Ovary (tissue), 9 donors: Measurements from ENCODE around the gene ANKRD61. TPM values are rescaled to one million over a fixed set of nuclear protein-coding genes. Genes with fewer than 3 reads are reported as not detected.

Experiments
- DNase-seq, 5 donors: peaks; one replicate each; pipeline ENCODE4 v3.0.0-alpha.2; 2019 to 2020
- H3K27ac ChIP-seq, 2 donors: fragments of 200-600 bp; one replicate each; pipeline versions ENCODE4 v1.5.1 to v1.8.0; 2019 to 2022
- H3K27me3 ChIP-seq: fragments of 200-600 bp; one replicate; pipeline ENCODE4 v1.8.0; 2022
- H3K36me3 ChIP-seq: fragments of 200-600 bp; sonication (generic); one replicate; pipeline ENCODE4 v1.5.1; 2019
- H3K4me1 ChIP-seq: one replicate; pipeline ENCODE4 v1.8.1; 2013; ENCODE audit warnings: mild to moderate bottlenecking, moderate library complexity; ENCODE audit not compliant: insufficient read depth
- H3K4me3 ChIP-seq: fragments of 200-600 bp; sonication (generic); one replicate; pipeline ENCODE4 v1.5.1; 2017
- H3K9me3 ChIP-seq, 2 donors: fragments of 200-600 bp in 1 of 2; sonication (generic) in 1 of 2; one replicate each; pipeline versions ENCODE4 v1.5.1 to v1.8.1; 2013 to 2019; ENCODE audit warnings: mild to moderate bottlenecking in 1 of 2, moderate library complexity in 1 of 2
- CTCF ChIP-seq, 3 donors: fragments of 450-650 bp in 2 of 3; fragments of 200-600 bp in 1 of 3; IDR thresholded peaks; one replicate each; pipeline versions ENCODE4 v1.5.1 to v1.8.0; 2016 to 2022; ENCODE audit warnings: antibody characterized with exemption in 3 of 3, mild to moderate bottlenecking in 1 of 3
- EP300 ChIP-seq: sonication (generic); formaldehyde crosslinking; IDR thresholded peaks from one replicate; pipeline ENCODE4 v1.6.1; 2017; ENCODE audit warnings: antibody characterized with exemption
- POLR2A ChIP-seq: fragments of 450-650 bp; IDR thresholded peaks from one replicate; pipeline ENCODE4 v1.6.1; 2017; ENCODE audit warnings: antibody characterized with exemption, mild to moderate bottlenecking, moderate library complexity
- WGBS, 3 donors: extraction: QIAGEN DNeasy Blood & Tissue Kit in 1 of 3; methylation state at CpG; one replicate each; pipeline versions ENCODE4 v1.1.5 to v1.1.7; 2013 to 2017; 5-methylcytosine and 5-hydroxymethylcytosine counted together
- intact Hi-C, 4 donors: fragments of 100-400 bp; cut with DNase I; formaldehyde crosslinking; loops; one replicate each; pipeline versions ENCODE4 v1.11.0 to v1.15.1; 2022 to 2023
- polyA plus RNA-seq, 2 donors: library from polyadenylated mRNA; stranded (reverse); fragments of 200-250 nt in 1 of 2; fragments of 350-450 nt in 1 of 2; fragmentation: Illumina TruSeq in 1 of 2; extraction: RNeasy Lipid Tissue Mini Kit (QIAGEN cat#74804) in 1 of 2; gene quantifications; one replicate each; pipeline ENCODE4 v1.2.3, GENCODE V29; 2013 to 2014
- total RNA-seq, 7 donors: library from RNA; depleted of rRNA in 2 of 7; stranded (reverse); fragments of >200 nt in 2 of 7; fragmentation: NEBNext Ultra II Directional in 3 of 7; extraction: Animal tissue kit (Norgen Biotek cat#: 25700) in 3 of 7; gene quantifications; one replicate each; pipeline versions ENCODE4 v1.1.0 to v1.2.4, GENCODE V29; 2016 to 2023
- donor health status: DM: no; HTN: no; CAD: no; lungs with moderate emphysema.
- donor health status: DM: no; HTN: no; CAD: no.
- donor health status: Bipolar disorder and iron deficiency.
- donor health status: DM: yes; HTN: yes; CAD: no.
- donor health status: DM: no; HTN: no; CAD: no.
- donor health status: DM: yes; HTN: yes; CAD: no.

The ANKRD61 gene
- total and polyA plus RNA-seq, 9 donors = 0.15 to 1.5 (median 0.57) TPM; not detected in 6

DNA sequence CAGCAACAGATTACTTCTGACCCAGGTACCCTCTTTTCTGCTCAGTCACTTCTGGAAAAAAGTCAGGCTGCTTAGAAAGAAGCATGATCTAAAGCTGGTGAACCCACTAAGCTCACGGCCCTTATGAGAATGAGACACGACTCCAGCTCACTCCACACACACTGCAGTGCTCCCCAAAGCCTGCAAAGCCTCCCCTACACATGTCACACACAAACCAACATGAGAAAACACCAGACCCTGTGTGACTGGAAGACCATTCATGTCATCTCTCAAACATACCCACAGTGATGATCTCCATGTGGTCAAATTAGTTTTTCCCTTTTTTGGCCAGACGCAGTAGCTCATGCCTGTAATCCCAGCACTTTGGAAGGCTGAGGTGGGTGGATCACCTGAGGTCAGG, 391 bp downstream of the ANKRD61 start:
- WGBS, 3 donors = 88 to 89% (median 88%) methylated on average over 3 of the region's 3 CpGs
- Histone ChIP-seq H3K27me3 (no peaks in the 10 kb centered on the region), H3K36me3 (no peaks in the 10 kb centered on the region)

DNA sequence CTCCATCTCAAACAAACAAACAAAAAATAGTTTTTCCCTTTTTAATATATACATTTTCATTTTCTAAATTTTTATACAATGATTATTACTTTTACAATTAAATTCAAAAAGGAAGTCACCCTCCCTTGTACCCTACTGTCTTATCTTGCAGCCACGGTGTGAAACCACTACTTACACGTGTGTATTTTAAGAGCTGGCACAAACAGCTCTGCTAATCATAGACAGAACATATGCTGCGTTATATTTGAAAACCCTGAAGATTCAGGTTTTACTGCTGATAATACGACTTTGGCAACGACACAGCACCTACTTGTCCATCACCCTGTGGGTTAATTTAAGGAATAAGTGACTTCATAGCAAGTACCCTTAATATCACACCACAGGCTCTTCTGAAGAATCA, 991 bp downstream of the ANKRD61 start:
- Histone ChIP-seq H3K36me3 (no peaks in the 10 kb centered on the region), H3K4me1 (no peaks in the 10 kb centered on the region), H3K27ac (no peak overlapping the region), H3K4me3 (no peak overlapping the region), H3K9me3 (no peaks in the 10 kb centered on the region), H3K27me3 (no peaks in the 10 kb centered on the region)
- WGBS, 3 donors = 74 to 84% (median 78%) methylated on average over 5 of the region's 5 CpGs
- no peak for DNase-seq
- TF ChIP-seq EP300 (no peak), POLR2A (no peak), CTCF (IDR thresholded peaks at IDR 0.05) (no peak)
- intact Hi-C loops = no loop called here

More for the DNA sequence above, 391 bp downstream of the ANKRD61 start:
- Histone ChIP-seq H3K27ac (no peak overlapping the region), H3K4me3 (no peak overlapping the region), H3K9me3 (no peaks in the 10 kb centered on the region), H3K4me1 (no peaks in the 10 kb centered on the region)
- DNase-seq = peak in 1 of 5 donors; percentile 7
- no peak for TF ChIP-seq EP300
- TF ChIP-seq CTCF (IDR thresholded peaks at IDR 0.05) = no peak
- TF ChIP-seq POLR2A = no peak
- intact Hi-C loops = no loop called here

GRCh38 chr7:6032641-6033040, 1.5 kb downstream of the ANKRD61 start:
- TF ChIP-seq CTCF (IDR thresholded peaks at IDR 0.05) (no peak), POLR2A (no peak), EP300 (no peak)
- no peaks in the 10 kb centered on the region for H3K4me1 ChIP-seq
- no peak for DNase-seq
- no peaks in the 10 kb centered on the region for H3K27me3 ChIP-seq
- intact Hi-C loops = no loop called here
- no peaks in the 10 kb centered on the region for H3K9me3 ChIP-seq
- H3K4me3 ChIP-seq = no peak overlapping the region
- WGBS, 3 donors = 81 to 88% (median 82%) methylated on average over 7 of the region's 7 CpGs
- no peak overlapping the region for H3K27ac ChIP-seq
- no peaks in the 10 kb centered on the region for H3K36me3 ChIP-seq

- intact Hi-C loops = no loop called here
- no peak for TF ChIP-seq EP300
- TF ChIP-seq CTCF (IDR thresholded peaks at IDR 0.05) = no peak
- TF ChIP-seq POLR2A = no peak
- Histone ChIP-seq H3K4me1 (no peaks in the 10 kb centered on the region), H3K4me3 (no peak overlapping the region), H3K27me3 (no peaks in the 10 kb centered on the region), H3K9me3 (no peaks in the 10 kb centered on the region), H3K27ac (no peak overlapping the region), H3K36me3 (no peaks in the 10 kb centered on the region)
- WGBS, 3 donors = 89 to 90% (median 89%) methylated on average over 10 of the region's 10 CpGs
- no peak for DNase-seq
Measured at GRCh38 chr7:6035165-6035564, 4.0 kb downstream of the ANKRD61 start.
